ENCODE results near the gene KCNH6. TPM values are rescaled to one million over a fixed set of nuclear protein-coding genes. Genes with fewer than 3 reads are reported as not detected.

KCNH6 gene
- total and polyA plus RNA-seq, 9 of the 15 experiments (the other 6 are each of a cell fraction or from before 2014, with no cell fraction given): not detected

DNA sequence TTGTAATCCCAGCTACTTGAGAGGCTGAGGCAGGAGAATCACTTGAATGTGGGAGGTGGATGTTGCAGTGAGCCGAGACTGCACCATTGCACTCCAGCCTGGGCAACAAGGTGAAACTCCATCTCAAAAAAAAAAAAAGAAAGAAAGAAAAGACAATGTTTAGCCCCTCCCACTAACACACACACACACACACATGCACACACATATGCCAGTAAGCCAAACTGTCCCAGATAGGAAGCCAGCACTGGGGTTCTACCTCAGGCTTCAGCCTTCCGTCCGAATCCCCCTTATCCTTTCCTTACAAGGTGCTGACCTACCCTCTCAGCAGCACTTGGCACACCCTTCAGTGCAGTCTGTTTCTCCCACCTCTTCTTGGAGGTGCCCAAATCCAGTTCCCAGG, 8.7 kb upstream of the KCNH6 start (continued):
- TF ChIP-seq, protein P1, sequence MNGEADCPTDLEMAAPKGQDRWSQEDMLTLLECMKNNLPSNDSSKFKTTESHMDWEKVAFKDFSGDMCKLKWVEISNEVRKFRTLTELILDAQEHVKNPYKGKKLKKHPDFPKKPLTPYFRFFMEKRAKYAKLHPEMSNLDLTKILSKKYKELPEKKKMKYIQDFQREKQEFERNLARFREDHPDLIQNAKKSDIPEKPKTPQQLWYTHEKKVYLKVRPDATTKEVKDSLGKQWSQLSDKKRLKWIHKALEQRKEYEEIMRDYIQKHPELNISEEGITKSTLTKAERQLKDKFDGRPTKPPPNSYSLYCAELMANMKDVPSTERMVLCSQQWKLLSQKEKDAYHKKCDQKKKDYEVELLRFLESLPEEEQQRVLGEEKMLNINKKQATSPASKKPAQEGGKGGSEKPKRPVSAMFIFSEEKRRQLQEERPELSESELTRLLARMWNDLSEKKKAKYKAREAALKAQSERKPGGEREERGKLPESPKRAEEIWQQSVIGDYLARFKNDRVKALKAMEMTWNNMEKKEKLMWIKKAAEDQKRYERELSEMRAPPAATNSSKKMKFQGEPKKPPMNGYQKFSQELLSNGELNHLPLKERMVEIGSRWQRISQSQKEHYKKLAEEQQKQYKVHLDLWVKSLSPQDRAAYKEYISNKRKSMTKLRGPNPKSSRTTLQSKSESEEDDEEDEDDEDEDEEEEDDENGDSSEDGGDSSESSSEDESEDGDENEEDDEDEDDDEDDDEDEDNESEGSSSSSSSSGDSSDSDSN (IDR thresholded peaks at IDR 0.05; ENCODE audit: borderline replicate concordance in 1 of 2, low read depth in 2 of 2, low read length in 2 of 2): no peak
- TF ChIP-seq, protein P2, sequence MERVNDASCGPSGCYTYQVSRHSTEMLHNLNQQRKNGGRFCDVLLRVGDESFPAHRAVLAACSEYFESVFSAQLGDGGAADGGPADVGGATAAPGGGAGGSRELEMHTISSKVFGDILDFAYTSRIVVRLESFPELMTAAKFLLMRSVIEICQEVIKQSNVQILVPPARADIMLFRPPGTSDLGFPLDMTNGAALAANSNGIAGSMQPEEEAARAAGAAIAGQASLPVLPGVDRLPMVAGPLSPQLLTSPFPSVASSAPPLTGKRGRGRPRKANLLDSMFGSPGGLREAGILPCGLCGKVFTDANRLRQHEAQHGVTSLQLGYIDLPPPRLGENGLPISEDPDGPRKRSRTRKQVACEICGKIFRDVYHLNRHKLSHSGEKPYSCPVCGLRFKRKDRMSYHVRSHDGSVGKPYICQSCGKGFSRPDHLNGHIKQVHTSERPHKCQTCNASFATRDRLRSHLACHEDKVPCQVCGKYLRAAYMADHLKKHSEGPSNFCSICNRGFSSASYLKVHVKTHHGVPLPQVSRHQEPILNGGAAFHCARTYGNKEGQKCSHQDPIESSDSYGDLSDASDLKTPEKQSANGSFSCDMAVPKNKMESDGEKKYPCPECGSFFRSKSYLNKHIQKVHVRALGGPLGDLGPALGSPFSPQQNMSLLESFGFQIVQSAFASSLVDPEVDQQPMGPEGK (CRISPR knock-in tag; IDR thresholded peaks at IDR 0.05; ENCODE audit: borderline replicate concordance): no peak
- TF ChIP-seq, protein P3, sequence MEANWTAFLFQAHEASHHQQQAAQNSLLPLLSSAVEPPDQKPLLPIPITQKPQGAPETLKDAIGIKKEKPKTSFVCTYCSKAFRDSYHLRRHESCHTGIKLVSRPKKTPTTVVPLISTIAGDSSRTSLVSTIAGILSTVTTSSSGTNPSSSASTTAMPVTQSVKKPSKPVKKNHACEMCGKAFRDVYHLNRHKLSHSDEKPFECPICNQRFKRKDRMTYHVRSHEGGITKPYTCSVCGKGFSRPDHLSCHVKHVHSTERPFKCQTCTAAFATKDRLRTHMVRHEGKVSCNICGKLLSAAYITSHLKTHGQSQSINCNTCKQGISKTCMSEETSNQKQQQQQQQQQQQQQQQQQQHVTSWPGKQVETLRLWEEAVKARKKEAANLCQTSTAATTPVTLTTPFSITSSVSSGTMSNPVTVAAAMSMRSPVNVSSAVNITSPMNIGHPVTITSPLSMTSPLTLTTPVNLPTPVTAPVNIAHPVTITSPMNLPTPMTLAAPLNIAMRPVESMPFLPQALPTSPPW (CRISPR knock-in tag; IDR thresholded peaks at IDR 0.05): no peak
- TF ChIP-seq, protein P4, sequence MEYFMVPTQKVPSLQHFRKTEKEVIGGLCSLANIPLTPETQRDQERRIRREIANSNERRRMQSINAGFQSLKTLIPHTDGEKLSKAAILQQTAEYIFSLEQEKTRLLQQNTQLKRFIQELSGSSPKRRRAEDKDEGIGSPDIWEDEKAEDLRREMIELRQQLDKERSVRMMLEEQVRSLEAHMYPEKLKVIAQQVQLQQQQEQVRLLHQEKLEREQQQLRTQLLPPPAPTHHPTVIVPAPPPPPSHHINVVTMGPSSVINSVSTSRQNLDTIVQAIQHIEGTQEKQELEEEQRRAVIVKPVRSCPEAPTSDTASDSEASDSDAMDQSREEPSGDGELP (CRISPR knock-in tag; IDR thresholded peaks at IDR 0.05; ENCODE audit: borderline replicate concordance): no peak
- TF ChIP-seq, protein P5, sequence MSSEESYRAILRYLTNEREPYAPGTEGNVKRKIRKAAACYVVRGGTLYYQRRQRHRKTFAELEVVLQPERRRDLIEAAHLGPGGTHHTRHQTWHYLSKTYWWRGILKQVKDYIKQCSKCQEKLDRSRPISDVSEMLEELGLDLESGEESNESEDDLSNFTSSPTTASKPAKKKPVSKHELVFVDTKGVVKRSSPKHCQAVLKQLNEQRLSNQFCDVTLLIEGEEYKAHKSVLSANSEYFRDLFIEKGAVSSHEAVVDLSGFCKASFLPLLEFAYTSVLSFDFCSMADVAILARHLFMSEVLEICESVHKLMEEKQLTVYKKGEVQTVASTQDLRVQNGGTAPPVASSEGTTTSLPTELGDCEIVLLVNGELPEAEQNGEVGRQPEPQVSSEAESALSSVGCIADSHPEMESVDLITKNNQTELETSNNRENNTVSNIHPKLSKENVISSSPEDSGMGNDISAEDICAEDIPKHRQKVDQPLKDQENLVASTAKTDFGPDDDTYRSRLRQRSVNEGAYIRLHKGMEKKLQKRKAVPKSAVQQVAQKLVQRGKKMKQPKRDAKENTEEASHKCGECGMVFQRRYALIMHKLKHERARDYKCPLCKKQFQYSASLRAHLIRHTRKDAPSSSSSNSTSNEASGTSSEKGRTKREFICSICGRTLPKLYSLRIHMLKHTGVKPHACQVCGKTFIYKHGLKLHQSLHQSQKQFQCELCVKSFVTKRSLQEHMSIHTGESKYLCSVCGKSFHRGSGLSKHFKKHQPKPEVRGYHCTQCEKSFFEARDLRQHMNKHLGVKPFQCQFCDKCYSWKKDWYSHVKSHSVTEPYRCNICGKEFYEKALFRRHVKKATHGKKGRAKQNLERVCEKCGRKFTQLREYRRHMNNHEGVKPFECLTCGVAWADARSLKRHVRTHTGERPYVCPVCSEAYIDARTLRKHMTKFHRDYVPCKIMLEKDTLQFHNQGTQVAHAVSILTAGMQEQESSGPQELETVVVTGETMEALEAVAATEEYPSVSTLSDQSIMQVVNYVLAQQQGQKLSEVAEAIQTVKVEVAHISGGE (CRISPR knock-in tag; IDR thresholded peaks at IDR 0.05): no peak
- TF ChIP-seq PHTF2 (CRISPR knock-in tag; IDR thresholded peaks at IDR 0.05): no peak
